GM11168 (cell line): ENCODE data around the gene TRIB2.

Experiments
- in situ Hi-C: fragments of 300-500 bp; cut with MboI; formaldehyde crosslinking; loops from one replicate; pipeline ENCODE4 v1.12.0; 2022; ENCODE audit warnings: low sequenced_read_pairs; ENCODE audit not compliant: unreplicated experiment

Gene TRIB2

GRCh38 chr2:12718015-12718671 is 1.4 kb downstream of the TRIB2 start:
- in situ Hi-C loops = loop anchor here (25.0 kb wide), 4 partner anchors 306 to 856 kb away; no protein-coding TSS in a partner anchor

DNA sequence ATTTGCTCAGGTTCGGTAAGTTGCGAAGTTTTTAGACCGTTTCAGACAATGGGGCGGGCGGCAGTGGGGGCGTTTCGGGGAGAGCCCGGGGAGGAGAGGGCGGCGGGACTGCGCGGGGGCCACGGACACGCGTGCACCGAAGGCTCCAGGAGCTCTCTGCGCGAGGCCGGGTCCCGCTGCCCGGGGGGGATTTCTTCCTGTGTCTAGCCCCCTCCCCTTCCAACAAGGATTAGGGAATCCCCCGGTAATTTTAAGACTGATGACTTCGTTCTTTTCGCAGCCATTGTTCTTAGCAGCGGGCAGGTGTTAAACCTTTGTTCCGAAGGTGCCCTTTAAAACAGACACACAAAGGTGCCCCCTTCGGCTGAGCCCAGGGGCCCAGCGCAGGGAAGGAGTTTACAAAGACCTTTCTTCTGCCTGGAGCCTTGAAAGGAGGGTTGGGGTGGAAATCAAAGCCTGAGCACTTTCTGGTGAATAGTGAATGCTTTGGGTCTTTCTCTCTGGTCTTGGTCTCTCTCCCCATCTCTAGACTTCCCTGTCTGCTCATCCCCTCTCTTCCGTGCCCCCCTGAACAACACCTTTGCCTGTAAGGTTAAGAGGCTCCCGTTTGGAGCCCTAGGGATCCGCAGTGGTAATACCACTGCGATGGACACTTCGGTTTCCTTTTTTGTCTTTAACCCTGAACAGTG is 2.1 kb downstream of the TRIB2 start:
- in situ Hi-C loops = loop anchor here (25.0 kb wide), 4 partner anchors 307 to 857 kb away; no protein-coding TSS in a partner anchor

DNA sequence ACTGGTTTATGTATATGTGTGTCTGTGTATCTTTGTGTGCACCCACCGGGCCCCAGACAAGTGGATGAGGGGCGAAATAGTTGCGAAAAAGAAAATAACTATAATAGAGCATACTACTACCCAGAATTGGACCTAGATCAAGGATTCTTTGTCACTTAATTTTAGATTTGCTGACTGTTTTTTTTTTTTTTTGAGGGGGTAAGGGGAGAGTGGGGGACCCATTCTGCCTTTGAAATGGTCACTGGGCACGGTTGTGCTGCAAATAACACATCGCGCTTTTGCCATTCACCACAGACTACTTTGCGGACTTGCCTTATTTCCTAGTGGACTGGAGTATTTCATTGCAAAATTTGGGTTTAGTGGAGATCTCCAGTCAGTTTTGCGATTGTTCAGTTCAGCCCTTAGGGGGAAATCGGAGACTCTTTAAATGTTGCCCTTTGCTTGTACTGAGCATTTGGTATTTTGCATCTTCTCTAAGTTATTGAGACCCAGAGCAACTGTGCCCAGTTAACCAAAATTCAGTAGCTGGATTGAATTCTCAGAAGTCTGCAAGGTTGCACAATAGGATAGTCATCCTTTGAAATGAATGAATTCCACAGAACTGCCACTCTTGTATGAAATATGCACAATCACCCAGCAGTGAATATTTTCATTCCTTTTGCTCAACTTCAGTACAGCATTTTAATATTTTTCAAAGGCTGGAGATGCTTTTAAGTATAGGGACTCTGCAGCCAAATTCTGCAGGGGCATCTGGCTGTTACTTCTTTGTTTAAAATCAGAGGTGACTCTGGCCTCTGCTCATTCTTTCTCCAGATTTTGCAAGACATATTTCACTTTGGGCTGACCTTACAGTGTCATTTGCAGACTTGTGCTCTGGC is 2.9 kb downstream of the TRIB2 start:
- in situ Hi-C loops = loop anchor here (25.0 kb wide), 4 partner anchors 307 to 857 kb away; no protein-coding TSS in a partner anchor

DNA sequence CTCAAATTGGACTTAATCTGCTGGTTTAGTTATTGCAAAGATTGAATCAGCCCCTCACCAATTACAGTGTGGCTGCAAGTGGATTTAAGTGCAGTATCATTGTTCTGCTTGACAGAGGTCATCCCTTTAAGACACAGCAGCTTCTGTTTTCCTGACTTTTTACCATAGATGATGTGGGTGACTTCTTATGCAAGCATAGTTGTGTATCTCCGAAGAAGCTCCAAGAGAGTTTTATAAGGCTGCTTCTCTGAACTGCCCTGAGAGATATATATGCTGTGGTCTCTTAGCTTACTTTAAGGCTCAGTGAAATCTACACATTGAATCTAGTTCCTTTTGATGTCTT is 3.5 kb downstream of the TRIB2 start:
- in situ Hi-C loops = loop anchor here (25.0 kb wide), 4 partner anchors 308 to 858 kb away; no protein-coding TSS in a partner anchor

- in situ Hi-C loops = loop anchor here (25.0 kb wide), 4 partner anchors 309 to 859 kb away; no protein-coding TSS in a partner anchor
These were observed 4.1 kb downstream of the TRIB2 start for GRCh38 chr2:12720754-12721378.

- in situ Hi-C loops = loop anchor here (25.0 kb wide), 4 partner anchors 310 to 860 kb away; no protein-coding TSS in a partner anchor
These were observed 5.1 kb downstream of the TRIB2 start for GRCh38 chr2:12721566-12722446.

- in situ Hi-C loops = loop anchor here (25.0 kb wide), 4 partner anchors 310 to 860 kb away; no protein-coding TSS in a partner anchor
These were observed 5.9 kb downstream of the TRIB2 start for GRCh38 chr2:12722447-12723316.

DNA sequence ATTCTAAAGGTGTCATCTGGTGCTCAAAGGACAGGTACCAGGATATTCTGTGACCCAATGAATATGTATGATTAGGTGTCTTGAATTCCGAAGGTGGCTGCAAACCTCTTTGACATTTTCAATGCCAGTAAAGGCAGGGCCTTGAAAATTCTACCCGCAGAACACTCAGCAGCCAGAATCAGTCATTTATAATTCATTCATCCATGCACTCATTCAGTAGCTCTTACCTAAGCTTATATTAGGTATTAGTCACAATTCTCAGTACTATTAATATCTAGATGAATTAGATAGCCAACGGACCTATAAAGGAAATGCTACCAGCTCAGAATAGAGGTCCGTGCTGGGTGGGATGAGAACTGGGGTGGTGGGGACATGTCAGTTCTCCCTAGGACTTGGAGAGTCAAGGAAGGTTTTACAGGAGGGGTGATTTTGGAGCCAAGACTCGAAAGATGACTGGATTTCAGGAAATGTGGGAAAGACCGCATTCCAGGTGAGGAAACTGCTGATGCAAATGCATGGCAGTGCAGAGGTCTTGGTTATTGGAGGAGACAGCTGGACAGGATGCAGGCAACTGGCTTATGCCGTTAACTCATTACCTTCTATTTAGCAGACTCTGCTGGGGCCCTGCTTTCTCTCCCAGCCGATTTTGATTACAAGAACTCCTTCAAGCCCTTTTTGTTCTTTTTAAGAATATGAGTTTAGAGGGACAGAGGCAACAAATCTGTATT is 7.2 kb downstream of the TRIB2 start:
- in situ Hi-C loops = loop anchor here (25.0 kb wide), 4 partner anchors 312 to 862 kb away; no protein-coding TSS in a partner anchor

DNA sequence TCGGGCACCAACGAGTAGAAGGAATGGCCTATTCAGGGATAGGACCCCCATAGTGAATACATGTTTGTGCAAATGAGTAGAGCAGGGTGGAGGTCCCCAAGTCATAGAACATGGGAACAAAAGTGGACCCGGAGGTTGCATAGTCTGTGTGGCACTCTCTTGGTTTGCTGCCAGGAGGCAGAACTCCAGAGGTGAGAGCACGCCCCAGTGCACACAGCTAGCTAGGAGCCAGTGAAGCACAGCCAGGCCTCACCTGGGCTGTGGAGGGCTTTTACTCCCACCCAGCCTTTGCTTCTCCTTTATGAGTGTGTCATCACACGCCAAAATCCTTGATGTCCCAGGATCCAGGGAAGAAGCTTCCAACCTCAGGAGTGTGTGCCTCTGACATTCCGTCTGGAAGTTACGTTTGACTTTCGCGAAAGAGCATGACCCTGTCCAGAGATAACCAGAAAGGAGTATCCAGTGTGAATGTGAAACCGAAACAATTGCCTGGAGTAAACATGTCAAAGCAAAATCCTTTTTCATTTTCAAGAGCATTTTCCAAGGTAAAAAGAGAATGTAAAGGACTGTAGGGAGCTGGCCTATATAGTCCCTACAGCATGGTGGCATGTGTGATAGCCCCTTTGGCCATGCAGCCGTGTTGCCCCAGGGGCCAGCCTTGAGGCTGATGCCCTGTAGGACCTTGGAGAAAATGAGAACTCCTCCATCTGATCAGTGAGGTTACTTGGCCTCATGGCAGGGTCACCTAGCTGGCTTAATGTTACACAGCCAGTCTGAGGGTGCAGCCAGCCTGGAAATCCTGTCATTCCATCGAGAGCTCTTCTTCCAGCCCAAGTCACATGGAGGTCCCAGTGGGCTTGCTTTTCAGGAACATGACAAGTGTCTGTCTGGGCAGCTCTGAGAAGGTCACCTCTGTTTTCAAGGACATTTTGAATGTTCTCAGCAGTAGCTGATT is 8.8 kb downstream of the TRIB2 start:
- in situ Hi-C loops = no loop called here

DNA sequence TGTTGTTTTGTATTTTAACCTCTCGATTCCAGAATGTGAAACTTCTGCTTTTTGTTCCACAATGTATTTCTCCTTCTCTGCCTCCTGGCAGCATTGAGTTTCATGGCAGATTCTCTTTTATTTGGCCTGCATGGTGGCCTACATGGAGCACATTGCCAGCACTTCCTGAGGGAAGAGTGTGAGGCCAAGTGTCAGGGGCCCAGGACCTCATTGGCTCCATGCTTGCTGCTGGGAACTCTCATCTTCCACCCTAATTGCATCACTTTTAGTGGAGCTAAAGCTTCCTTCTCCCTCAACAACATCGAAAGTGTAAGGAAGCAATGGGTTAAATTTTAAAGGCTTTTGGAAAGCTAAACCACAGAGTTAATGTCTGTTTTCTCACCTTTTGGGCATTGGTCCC is 9.5 kb downstream of the TRIB2 start:
- in situ Hi-C loops = no loop called here

DNA sequence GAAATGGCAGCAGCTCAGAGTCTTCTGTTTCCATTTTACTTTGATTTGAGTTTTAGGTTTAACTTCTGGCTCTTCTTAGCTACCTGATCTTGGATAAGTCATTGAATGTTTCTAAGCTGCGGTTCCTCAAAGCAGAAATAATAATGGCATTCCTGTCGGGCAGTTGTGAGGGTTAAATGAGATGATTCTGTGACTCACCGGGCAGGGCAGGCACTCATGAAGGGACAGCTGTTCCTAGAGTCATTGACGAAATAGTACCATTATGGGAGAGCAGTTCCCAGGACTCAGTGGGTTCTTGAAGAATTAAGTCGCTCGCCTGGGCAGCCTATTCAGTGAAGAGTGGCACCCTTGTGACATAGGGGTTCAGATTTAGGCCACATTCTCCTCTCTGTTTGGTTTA is 10.3 kb downstream of the TRIB2 start:
- in situ Hi-C loops = no loop called here

GRCh38 chr2:12727641-12728040 is 10.9 kb downstream of the TRIB2 start:
- in situ Hi-C loops = no loop called here

DNA sequence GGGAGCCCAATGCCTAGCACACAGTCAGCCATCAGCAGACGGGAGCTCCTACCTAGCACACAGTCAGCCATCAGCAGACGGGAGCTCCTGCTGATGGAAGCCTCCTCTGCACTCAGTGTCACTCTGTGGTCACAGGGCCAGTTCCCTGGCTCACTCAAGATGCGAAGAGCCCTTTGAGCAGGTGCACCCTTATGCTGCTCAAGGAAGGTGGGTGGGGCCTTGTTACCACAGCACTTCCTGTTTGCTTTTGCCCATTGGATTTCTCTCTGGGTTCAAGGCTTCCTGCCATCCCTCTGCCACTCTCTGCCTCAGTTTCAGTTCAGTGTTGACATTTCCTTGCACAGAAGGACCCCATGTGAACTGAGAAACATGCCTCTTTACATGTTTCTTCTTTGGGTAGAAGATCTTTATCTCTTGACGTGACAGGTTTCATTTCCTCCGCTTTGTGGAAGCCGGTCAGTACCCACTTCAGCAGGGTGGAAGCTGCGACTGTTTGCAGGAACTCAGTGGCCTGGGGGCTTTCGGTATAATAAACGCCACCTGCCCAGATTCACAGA is 11.6 kb downstream of the TRIB2 start:
- in situ Hi-C loops = no loop called here

DNA sequence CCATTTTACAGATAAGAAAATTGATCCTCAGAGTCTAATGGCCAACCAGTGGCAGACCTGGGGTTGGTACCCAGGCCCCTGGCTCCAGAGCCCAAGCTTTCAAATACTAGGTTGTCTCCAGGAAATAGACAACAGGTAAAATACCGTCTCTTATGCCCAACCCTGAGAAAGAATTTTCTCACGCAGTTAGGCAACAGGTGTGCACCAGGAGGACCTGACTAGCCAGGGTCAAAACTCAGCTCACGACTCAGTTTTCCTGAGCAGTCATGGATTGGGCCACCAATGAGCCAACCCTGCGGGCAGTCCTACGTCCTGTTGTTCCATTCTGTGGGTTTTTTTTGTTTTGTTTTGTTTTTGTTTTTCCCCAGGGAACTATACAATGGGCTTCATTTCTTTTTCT is 13.5 kb downstream of the TRIB2 start:
- in situ Hi-C loops = no loop called here

DNA sequence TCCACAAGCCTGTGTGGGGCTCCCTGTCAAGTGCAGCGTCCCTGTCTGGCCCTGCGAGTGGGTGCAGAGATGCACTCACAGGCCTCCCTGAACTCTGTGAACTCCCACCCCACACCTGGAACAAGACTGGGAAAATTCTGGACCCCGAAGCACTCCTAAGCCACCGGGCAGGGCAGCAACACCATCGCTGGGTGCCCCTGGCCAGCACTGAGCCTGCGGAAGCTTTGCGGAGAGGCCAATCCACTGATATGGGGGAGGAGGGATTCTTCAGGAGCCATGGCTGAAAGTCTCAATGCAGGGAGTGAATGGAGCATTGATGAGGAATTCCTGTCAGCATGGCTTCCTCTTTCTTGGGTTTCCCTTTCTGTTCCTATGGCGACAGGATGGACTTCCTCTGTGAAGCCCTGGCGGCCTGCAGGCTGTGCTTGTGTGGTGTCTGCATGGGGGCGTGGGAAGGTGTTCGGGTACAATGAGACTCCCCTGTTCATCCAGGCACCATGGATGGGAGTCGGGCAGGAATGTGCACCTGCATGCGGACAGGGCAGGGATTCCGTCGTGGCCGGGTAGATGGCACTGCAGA is 15.1 kb downstream of the TRIB2 start:
- in situ Hi-C loops = no loop called here

DNA sequence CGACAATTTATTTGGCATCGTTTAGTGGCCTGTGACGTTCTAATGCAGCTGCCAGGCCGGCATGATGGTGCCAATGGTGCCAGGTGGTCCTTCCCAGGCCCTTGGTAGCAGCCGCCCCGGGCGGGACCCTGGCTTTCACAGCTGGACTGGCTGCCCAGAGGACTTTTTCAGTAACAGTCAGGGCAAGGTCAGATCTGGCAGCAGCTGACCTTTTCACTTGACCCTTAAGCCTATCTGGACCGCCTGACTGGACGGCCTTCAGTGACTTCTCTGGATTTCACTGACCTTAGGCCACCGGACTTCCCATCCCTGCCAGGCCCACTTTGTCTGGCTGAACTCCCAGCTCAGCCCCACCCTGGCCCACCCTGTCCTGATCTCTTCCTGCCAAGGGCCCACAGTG is 15.9 kb downstream of the TRIB2 start:
- in situ Hi-C loops = no loop called here
